ENCODE data around the gene SCAI. TPM values are rescaled to one million over a fixed set of nuclear protein-coding genes. Genes with fewer than 3 reads are reported as not detected.

The SCAI gene
- total RNA-seq, 2 experiments from 2014 or later: 21.5 to 25.0 TPM

DNA sequence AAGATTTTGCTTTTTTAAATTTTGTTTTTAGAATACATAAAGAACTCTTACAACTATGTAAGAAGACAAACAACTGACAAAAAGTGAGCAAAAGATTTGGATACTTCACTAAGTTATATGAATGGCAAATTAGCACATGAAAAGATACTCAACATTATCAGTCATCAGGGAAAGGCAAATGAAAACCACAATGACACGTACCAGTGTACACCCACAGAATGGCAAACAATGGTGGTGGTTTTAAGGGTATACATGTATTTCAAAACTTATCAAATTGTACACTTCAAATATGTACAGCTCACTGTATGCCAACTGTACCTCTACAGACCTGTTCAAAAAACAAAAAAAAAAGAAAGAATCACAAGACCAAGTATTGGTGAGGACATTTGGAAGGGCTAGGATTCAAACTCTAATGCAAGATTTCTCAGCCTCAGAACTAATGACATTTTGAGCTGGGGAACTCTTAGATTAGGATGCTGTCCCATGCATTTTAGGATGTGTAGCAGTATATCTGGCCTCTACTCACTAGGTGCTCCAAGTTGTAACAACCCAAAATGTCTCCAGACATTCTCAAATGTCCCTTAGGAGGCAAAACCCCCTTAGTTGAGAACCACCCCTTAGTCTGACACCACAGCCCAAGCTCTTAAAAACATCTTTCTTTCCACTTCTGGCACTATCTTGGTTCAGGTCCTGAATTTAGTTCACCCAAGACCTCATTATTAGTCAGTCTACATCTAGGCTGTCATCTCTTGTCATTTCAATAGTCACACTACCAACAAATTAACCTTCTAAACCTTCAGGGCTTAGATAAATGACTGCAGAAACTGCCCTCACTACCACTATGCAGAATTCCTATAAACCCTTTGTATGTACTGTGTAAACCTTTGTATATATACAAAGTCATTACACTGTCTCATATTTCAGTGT lies 9.7 kb downstream of the SCAI start:
- intact Hi-C loops (cut with micrococcal nuclease; ENCODE audit: unreplicated experiment): no loop called here
- Histone ChIP-seq H4K20me1 (ENCODE audit: insufficient read depth, low read length) (no peaks in the 10 kb centered on the region), H3K4me3 (ENCODE audit: low read depth, low read length, poor library complexity, severe bottlenecking) (no peak overlapping the region), H3K27ac (ENCODE audit: low read depth, low read length, poor library complexity, severe bottlenecking) (no peak overlapping the region), H3K36me3 (ENCODE audit: insufficient read depth, low read length) (peaks cover 20% of the 10 kb centered on the region), H3K79me2 (ENCODE audit: insufficient read depth, low read depth, low read length) (peaks cover 20% of the 10 kb centered on the region; the same call in 1 of the 2 replicates), H2AFZ (ENCODE audit: low read length) (no peak overlapping the region), H3K9me2 (ENCODE audit: insufficient read depth, low read length) (no peaks in the 10 kb centered on the region), H3K4me1 (ENCODE audit: insufficient read depth, low read length, poor library complexity, severe bottlenecking) (no peaks in the 10 kb centered on the region), H3K9me3 (ENCODE audit: low read length) (peaks cover 11% of the 10 kb centered on the region; the same call in 1 of the 2 replicates), H3K4me2 (ENCODE audit: low read length) (no peak overlapping the region)
- no peak for DNase-seq (ENCODE audit: low spot score)
- TF ChIP-seq CTCF (conservative IDR thresholded peaks at IDR 0.05; ENCODE audit: low read length) (no peak), EZH2phosphoT487 (IDR thresholded peaks at IDR 0.05; ENCODE audit: borderline replicate concordance, low read depth, low read length) (no peak)
- no TSS peak for BruUV-seq (replicated peaks)
- ChIA-PET CTCF (ENCODE audit: unreplicated experiment) (no interaction called here), POLR2A (no interaction called here)

GRCh38 chr9:125131778-125132177 lies 11.6 kb downstream of the SCAI start:
- DNase-seq (ENCODE audit: low spot score): no peak
- Histone ChIP-seq H3K79me2 (ENCODE audit: insufficient read depth, low read depth, low read length) (peaks cover 20% of the 10 kb centered on the region; the same call in 1 of the 2 replicates), H3K9me3 (ENCODE audit: low read length) (peaks cover 11% of the 10 kb centered on the region; the same call in 1 of the 2 replicates), H4K20me1 (ENCODE audit: insufficient read depth, low read length) (no peaks in the 10 kb centered on the region), H3K27ac (ENCODE audit: low read depth, low read length, poor library complexity, severe bottlenecking) (no peak overlapping the region), H2AFZ (ENCODE audit: low read length) (no peak overlapping the region), H3K4me3 (ENCODE audit: low read depth, low read length, poor library complexity, severe bottlenecking) (no peak overlapping the region), H3K36me3 (ENCODE audit: insufficient read depth, low read length) (peaks cover 20% of the 10 kb centered on the region), H3K9me2 (ENCODE audit: insufficient read depth, low read length) (no peaks in the 10 kb centered on the region), H3K4me2 (ENCODE audit: low read length) (no peak overlapping the region), H3K4me1 (ENCODE audit: insufficient read depth, low read length, poor library complexity, severe bottlenecking) (peaks cover 6% of the 10 kb centered on the region)
- intact Hi-C loops (cut with micrococcal nuclease; ENCODE audit: unreplicated experiment): no loop called here
- POLR2A ChIA-PET: interaction anchor here (0.6 to 0.8 kb wide), 3 partner anchors 38 to 1826 kb away, joined by 3 to 4 read pairs (median 4); no protein-coding TSS in a partner anchor
- no peak for TF ChIP-seq EZH2phosphoT487 (IDR thresholded peaks at IDR 0.05; ENCODE audit: borderline replicate concordance, low read depth, low read length)
- no peak for TF ChIP-seq CTCF (conservative IDR thresholded peaks at IDR 0.05; ENCODE audit: low read length)
- CTCF ChIA-PET (ENCODE audit: unreplicated experiment): no interaction called here
- BruUV-seq (replicated peaks): no TSS peak

Data from OCI-LY7 (cell line).